ENCODE data around the gene NF1. TPM values are rescaled to one million over a fixed set of nuclear protein-coding genes. Genes with fewer than 3 reads are reported as not detected.

Gene NF1
- total and polyA plus RNA-seq, 10 donors: 3.1 to 97.7 (median 58.3) TPM

- Histone ChIP-seq H3K36me3 (peaks cover 0 to 25% (median 0%) of the 10 kb centered on the region in 6 donors), H3K4me3 (no peak overlapping the region), H3K27me3 (replicated peaks in 1 of 7) (no peaks in the 10 kb centered on the region), H3K9me3 (no peaks in the 10 kb centered on the region), H3K27ac (no peak overlapping the region), H3K4me1 (no peaks in the 10 kb centered on the region)
- intact Hi-C loops (cut with DNase I; ENCODE audit: low total_unique reads): no loop called here
- TF ChIP-seq POLR2A (IDR thresholded peaks at IDR 0.05) (no peak), CTCF (IDR thresholded peaks at IDR 0.05 in 8 of 11, conservative IDR thresholded peaks at IDR 0.05 in 3 of 11) (no peak), POLR2AphosphoS5 (IDR thresholded peaks at IDR 0.05) (no peak)
- no peak for DNase-seq
- WGBS, 5 donors: 75 to 91% (median 84%) methylated on average over 2 of the region's 2 CpGs
Measured at GRCh38 chr17:31200287-31200686, 105.5 kb downstream of the NF1 start.

DNA sequence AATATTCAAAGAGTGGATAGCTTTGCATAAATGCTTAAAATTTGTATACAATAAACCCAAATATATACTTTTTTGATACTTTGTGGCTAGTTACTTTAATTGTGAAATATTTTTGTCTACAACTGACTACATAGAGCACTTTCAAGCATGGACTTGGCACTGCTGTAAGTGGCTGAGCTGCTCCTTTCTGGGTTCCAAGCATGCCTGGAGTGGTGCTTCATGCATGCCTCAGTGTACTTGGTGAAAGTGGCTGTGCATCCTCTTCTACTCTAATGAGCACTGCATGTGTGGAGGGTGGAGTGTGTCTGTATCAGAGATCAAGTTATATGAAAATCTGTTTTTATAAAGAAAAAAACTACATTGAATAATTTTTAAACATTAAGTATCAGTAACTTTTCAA is 108.2 kb downstream of the NF1 start:
- DNase-seq: peak; percentile 14
- Histone ChIP-seq H3K27me3 (replicated peaks in 1 of 7) (no peaks in the 10 kb centered on the region), H3K4me3 (no peak overlapping the region), H3K9me3 (no peaks in the 10 kb centered on the region), H3K27ac (no peak overlapping the region), H3K36me3 (peaks cover 0 to 41% (median 0%) of the 10 kb centered on the region in 6 donors), H3K4me1 (no peaks in the 10 kb centered on the region)
- TF ChIP-seq CTCF (IDR thresholded peaks at IDR 0.05 in 8 of 11, conservative IDR thresholded peaks at IDR 0.05 in 3 of 11) (no peak), POLR2AphosphoS5 (IDR thresholded peaks at IDR 0.05) (no peak), POLR2A (IDR thresholded peaks at IDR 0.05) (no peak)
- intact Hi-C loops (cut with DNase I; ENCODE audit: low total_unique reads): no loop called here

DNA sequence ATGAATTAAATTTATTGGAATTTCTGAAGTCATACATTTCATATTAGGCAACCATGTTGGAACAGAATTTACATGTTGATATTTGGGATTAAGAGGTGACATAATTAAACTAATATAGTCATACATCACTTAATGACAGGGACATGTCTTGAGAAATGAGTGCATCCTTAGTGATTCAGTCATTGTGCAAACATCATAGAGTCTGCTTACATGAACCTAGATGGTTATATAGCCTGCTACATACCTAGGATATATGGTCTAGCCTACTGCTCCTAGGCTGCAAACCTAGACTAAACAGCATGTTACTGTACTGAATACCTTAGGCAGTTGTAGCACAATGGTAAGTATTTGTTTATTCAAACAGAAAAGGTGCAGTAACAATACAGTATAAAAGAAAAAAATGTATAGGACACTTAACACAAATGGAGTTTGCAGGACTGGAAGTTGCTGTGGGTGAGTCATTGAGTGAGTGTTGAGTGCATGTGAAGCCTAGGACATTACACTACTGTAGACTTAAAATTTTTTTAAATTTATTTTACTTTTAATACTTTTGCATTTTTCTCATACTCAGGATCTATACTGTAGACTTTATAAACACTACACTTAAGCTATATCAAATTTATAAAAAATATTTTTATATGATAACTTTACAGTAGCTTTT is 116.7 kb downstream of the NF1 start:
- Histone ChIP-seq H3K4me3 (no peak overlapping the region), H3K27me3 (replicated peaks in 1 of 7) (no peaks in the 10 kb centered on the region), H3K9me3 (no peaks in the 10 kb centered on the region), H3K4me1 (peaks cover 0 to 6% (median 0%) of the 10 kb centered on the region in 6 donors), H3K36me3 (peaks cover 0 to 34% (median 2%) of the 10 kb centered on the region in 6 donors), H3K27ac (no peak overlapping the region)
- intact Hi-C loops (cut with DNase I; ENCODE audit: low total_unique reads): loop anchor here (10.0 kb wide), 1 partner anchor 307 kb away; the partner anchor contains the start of gene TEFM
- no peak for DNase-seq
- TF ChIP-seq POLR2A (IDR thresholded peaks at IDR 0.05) (no peak), POLR2AphosphoS5 (IDR thresholded peaks at IDR 0.05) (no peak), CTCF (IDR thresholded peaks at IDR 0.05 in 8 of 11, conservative IDR thresholded peaks at IDR 0.05 in 3 of 11) (no peak)

DNA sequence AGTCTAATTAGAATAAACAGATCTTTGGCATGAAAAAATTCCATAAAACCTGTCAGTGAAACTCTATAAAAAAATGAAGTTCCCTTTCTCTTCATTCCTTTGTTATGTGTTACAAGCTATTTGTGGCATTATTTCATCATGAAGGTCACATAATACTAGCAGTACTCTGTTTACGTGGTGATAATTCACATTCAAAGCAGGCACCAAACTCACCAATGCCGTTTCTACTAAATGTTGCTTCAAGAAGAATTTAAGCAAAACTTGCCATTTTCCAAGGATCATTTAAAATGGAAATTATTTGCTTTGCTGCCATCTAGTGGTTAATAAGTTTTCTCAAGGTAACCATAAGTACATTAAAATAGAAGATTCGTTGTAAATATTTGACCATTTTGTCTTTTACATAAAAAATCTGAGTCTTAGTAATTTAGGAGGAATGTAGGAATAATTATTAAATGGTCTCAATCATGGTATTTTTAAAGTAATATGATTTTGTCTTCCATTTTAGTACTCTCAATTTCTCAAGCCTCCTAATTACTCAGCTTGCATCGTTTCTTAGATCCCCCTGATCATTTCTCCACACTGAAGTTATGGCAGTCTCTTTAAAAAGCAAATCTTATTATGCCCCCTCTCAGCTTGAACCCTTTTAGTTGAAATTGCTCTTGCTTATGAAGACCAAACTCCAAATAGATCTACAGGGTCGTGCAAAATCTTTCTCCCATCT is 121.4 kb downstream of the NF1 start:
- H3K27ac ChIP-seq: no peak overlapping the region
- H3K4me3 ChIP-seq: no peak overlapping the region
- no peaks in the 10 kb centered on the region for H3K9me3 ChIP-seq
- TF ChIP-seq CTCF (IDR thresholded peaks at IDR 0.05 in 8 of 11, conservative IDR thresholded peaks at IDR 0.05 in 3 of 11) (peak; percentile 26 to 75 (median 60)), POLR2A (IDR thresholded peaks at IDR 0.05) (no peak)
- no peaks in the 10 kb centered on the region for H3K27me3 ChIP-seq (replicated peaks in 1 of 7)
- intact Hi-C loops (cut with DNase I; ENCODE audit: low total_unique reads): loop anchor here (5.0 to 10.0 kb wide), 2 partner anchors 209 to 311 kb away; partner anchors contain the start of gene TEFM
- peaks cover 0 to 6% (median 0%) of the 10 kb centered on the region in 6 donors for H3K4me1 ChIP-seq
- peaks cover 0 to 40% (median 12%) of the 10 kb centered on the region in 6 donors for H3K36me3 ChIP-seq
- DNase-seq: no peak
- 43 to 53% (median 46%) methylated on average over 5 of the region's 5 CpGs for WGBS, 5 donors
